HG02943 (cell line): ENCODE measurements around the gene FOXL2NB.

Source experiments
- ATAC-seq: cut with Tn5 transposase; IDR thresholded peaks from one replicate; pipeline ENCODE4 v1.9.1; 2021; ENCODE audit warnings: mild to moderate bottlenecking, low read depth, moderate library complexity; ENCODE audit not compliant: unreplicated experiment

Gene FOXL2NB

DNA sequence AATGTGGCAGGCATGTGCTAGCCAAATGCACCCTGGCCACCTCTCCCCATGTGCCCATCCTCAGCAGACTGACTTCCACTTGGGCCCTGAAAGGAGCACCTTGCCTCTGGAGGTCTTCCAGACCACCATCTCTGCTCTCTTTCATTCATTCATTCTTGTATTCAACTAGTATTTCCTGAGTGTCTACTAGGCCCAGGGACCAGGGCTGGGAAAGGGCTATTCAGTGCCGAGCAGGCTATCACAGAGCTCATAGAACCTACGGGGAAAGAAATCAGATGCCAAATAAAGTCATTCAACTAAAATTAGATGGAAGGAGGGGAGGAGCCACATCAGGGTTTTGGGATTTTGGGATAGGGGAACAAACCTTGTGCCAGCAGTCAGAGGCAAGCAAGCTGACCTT, 40.2 kb downstream of the FOXL2NB start:
- no peak for ATAC-seq

DNA sequence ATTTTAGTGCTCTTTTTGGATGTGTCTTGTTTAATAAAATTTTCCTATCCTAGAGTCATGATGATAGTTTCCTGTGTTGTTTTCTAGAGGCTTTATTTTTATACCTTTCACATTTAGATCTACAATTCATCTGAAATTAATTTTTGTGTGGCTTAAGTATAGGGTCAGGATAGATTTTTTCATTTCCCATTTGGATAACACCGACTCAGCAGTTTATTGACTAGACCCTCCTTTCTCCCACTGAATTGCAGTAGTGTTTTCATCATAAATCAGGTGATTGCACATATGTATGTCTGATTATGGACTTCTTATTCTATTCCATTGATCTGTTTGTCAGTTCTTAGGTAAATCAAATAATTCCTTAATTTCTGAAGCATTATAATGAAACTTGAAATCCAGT, 48.7 kb downstream of the FOXL2NB start:
- no peak for ATAC-seq
